Right atrium auricular region (tissue), 2 donors: ENCODE measurements around the gene RNF40. TPM values are rescaled to one million over a fixed set of nuclear protein-coding genes. Genes with fewer than 3 reads are reported as not detected.
A peak's percentile ranks its signal among the peaks of the same experiment; 100 is the strongest.
"Not testable (repeated sequence)": the region's sequence is repeated elsewhere in the genome, so short reads cannot be mapped to it uniquely, and the experiment has no call there.

Source experiments
- DNase-seq: peaks from one replicate; pipeline ENCODE4 v3.0.0-alpha.2; 2019; ENCODE audit warnings: low spot score
- H3K27ac ChIP-seq, 2 donors: fragments of 200-600 bp; sonication (generic); 1 replicate in 1 of 2; 2 replicates in 1 of 2; pipeline ENCODE4 v1.5.1; 2016 to 2019
- H3K27me3 ChIP-seq, 2 donors: fragments of 200-600 bp; sonication (generic); one replicate each; pipeline versions ENCODE4 v1.5.1 to v1.6.0; 2017 to 2019
- H3K36me3 ChIP-seq: fragments of 200-600 bp; sonication (generic); one replicate; pipeline ENCODE4 v1.5.1; 2016
- H3K4me1 ChIP-seq, 2 donors: fragments of 200-600 bp; sonication (generic); one replicate each; pipeline versions ENCODE4 v1.5.1 to v1.6.0; 2017 to 2019
- H3K4me3 ChIP-seq, 2 donors: fragments of 200-600 bp; sonication (generic); 1 replicate in 1 of 2; 2 replicates in 1 of 2; pipeline ENCODE4 v1.5.1; 2017 to 2019; ENCODE audit warnings: mild to moderate bottlenecking in 1 of 2, moderate library complexity in 1 of 2
- H3K9me3 ChIP-seq, 2 donors: fragments of 200-600 bp; sonication (generic); one replicate each; pipeline ENCODE4 v1.5.1; 2019
- CTCF ChIP-seq, 2 donors: fragments of 200-600 bp; sonication (generic); IDR thresholded peaks; one replicate each; pipeline ENCODE4 v1.5.1; 2019; ENCODE audit warnings: antibody characterized with exemption in 2 of 2
- total RNA-seq, 2 donors: library from RNA; depleted of rRNA; stranded (reverse); fragments of >200 nt; gene quantifications; one replicate each; pipeline ENCODE4 v1.1.0, GENCODE V29; 2016

The RNF40 gene
- total RNA-seq, 2 donors from 2014 or later, result 48.5 to 59.5 TPM

- Histone ChIP-seq H3K27ac (peak overlapping the region; percentile 75 to 78), H3K4me1 (peaks cover 0 to 7% of the 10 kb centered on the region in 2 donors), H3K9me3 (no peaks in the 10 kb centered on the region), H3K4me3 (peak overlapping the region; percentile 33 to 47), H3K27me3 (no peaks in the 10 kb centered on the region), H3K36me3 (no peaks in the 10 kb centered on the region)
- no peak for DNase-seq
- no peak for TF ChIP-seq CTCF (IDR thresholded peaks at IDR 0.05)
Observed at GRCh38 chr16:30813821-30814189, 51.7 kb downstream of the RNF40 start.

GRCh38 chr16:30816769-30817168 is 54.6 kb downstream of the RNF40 start:
- H3K27me3 ChIP-seq, result no peaks in the 10 kb centered on the region
- H3K9me3 ChIP-seq, result no peaks in the 10 kb centered on the region
- no peaks in the 10 kb centered on the region for H3K36me3 ChIP-seq
- no peak overlapping the region for H3K27ac ChIP-seq
- no peak for TF ChIP-seq CTCF (IDR thresholded peaks at IDR 0.05)
- no peak for DNase-seq
- no peak overlapping the region for H3K4me3 ChIP-seq
- peaks cover 0 to 7% of the 10 kb centered on the region in 2 donors for H3K4me1 ChIP-seq

- H3K4me1 ChIP-seq, result no peaks in the 10 kb centered on the region
- no peak overlapping the region for H3K4me3 ChIP-seq
- no peak overlapping the region for H3K27ac ChIP-seq
- DNase-seq, result no peak
- H3K27me3 ChIP-seq, result no peaks in the 10 kb centered on the region
- no peak for TF ChIP-seq CTCF (IDR thresholded peaks at IDR 0.05)
- H3K36me3 ChIP-seq, result no peaks in the 10 kb centered on the region
- H3K9me3 ChIP-seq, result no peaks in the 10 kb centered on the region
Observed at GRCh38 chr16:30820952-30821421, 58.9 kb downstream of the RNF40 start.

- H3K4me1 ChIP-seq, H3K27ac ChIP-seq, H3K36me3 ChIP-seq, DNase-seq, H3K4me3 ChIP-seq, H3K9me3 ChIP-seq, H3K27me3 ChIP-seq: not testable (repeated sequence)
Observed at GRCh38 chr16:30821441-30821840, 59.3 kb downstream of the RNF40 start.

- Histone ChIP-seq H3K4me1 (no peaks in the 10 kb centered on the region), H3K27ac (no peak overlapping the region), H3K9me3 (no peaks in the 10 kb centered on the region), H3K36me3 (no peaks in the 10 kb centered on the region), H3K4me3 (no peak overlapping the region), H3K27me3 (no peaks in the 10 kb centered on the region)
- no peak for TF ChIP-seq CTCF (IDR thresholded peaks at IDR 0.05)
- DNase-seq, result no peak
Observed at GRCh38 chr16:30821891-30822290, 59.8 kb downstream of the RNF40 start.

Other genes starting within 250 kb of the RNF40 start
- gene ZNF768, start 235.8 kb upstream of the RNF40 start, total RNA-seq, result 10 to 100 TPM; 41.1 to 51.4 TPM
- gene ZNF747, start 227.5 kb upstream of the RNF40 start, total RNA-seq, result 10 to 100 TPM; 13.3 to 16.2 TPM
- gene ZNF764, start 203.9 kb upstream of the RNF40 start, total RNA-seq, result 10 to 100 TPM; 12.0 to 16.9 TPM
- 10 to 100 TPM in 1 of 2 donors, 1 to 10 TPM in 1; 9.6 to 13.5 TPM for gene ZNF688, start 190.6 kb upstream of the RNF40 start, total RNA-seq
- gene ZNF785, start 176.6 kb upstream of the RNF40 start, total RNA-seq, result 1 to 10 TPM; 5.5 to 6.0 TPM
- gene ZNF689, start 151.9 kb upstream of the RNF40 start, total RNA-seq, result 1 to 10 TPM; 6.2 to 8.3 TPM
- 10 to 100 TPM; 12.3 to 17.3 TPM for gene PRR14, start 111.4 kb upstream of the RNF40 start, total RNA-seq
- gene FBRS, start 103.9 kb upstream of the RNF40 start, total RNA-seq, result 10 to 100 TPM; 16.5 to 26.3 TPM
- gene SRCAP, start 63.2 kb upstream of the RNF40 start, total RNA-seq, result 10 to 100 TPM; 22.5 to 25.0 TPM
- gene PHKG2, start 13.9 kb upstream of the RNF40 start, total RNA-seq, result 10 to 100 TPM; 16.0 to 22.1 TPM
- under 1 TPM; 0.37 to 0.83 TPM for gene CFAP119, start 260 bp upstream of the RNF40 start, total RNA-seq
- gene ZNF629, start 24.9 kb downstream of the RNF40 start, total RNA-seq, result 10 to 100 TPM; 21.2 to 22.9 TPM
- gene BCL7C, start 131.8 kb downstream of the RNF40 start, total RNA-seq, result 10 to 100 TPM; 21.1 to 35.1 TPM
- 1 to 10 TPM; 6.5 to 7.6 TPM for gene CTF1, start 134.3 kb downstream of the RNF40 start, total RNA-seq
- 1 to 10 TPM; 5.7 to 7.9 TPM for gene FBXL19, start 161.2 kb downstream of the RNF40 start, total RNA-seq
- gene ORAI3, start 186.7 kb downstream of the RNF40 start, total RNA-seq, result 10 to 100 TPM; 22.4 to 23.0 TPM
- 1 to 10 TPM; 3.8 to 8.6 TPM for gene SETD1A, start 195.4 kb downstream of the RNF40 start, total RNA-seq
- 1 to 10 TPM; 6.0 to 8.5 TPM for gene HSD3B7, start 222.9 kb downstream of the RNF40 start, total RNA-seq
- gene STX1B, start 248.3 kb downstream of the RNF40 start, total RNA-seq, result 1 to 10 TPM; 1.3 to 2.1 TPM